ENCODE results near the gene KSR1.

Gene KSR1

DNA sequence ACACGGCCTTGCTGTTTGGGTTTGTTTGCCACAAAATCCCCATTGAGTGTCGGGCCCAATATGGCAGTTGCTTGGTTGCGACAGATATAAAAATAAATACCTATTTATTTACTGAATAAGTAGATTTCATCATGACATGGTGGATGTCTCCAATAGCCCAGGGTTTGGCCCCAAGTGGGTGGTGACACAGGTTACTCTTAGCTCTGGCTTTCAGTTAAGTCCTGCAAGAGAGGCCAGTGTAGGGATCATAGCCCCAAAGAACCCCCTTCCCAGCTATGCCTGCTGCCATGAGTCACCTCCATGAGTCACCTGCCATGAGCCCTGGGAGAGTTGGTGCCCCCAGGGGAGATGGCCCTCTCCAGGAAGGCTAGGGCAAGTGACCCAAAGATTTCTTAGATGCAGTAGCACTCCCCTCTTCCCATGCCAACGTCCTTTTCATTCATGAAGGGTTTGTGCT lies 96.1 kb downstream of the KSR1 start:
- no peaks in the 10 kb centered on the region for H4K20me1 ChIP-seq (ENCODE audit: insufficient read depth)
- peaks cover 27% of the 10 kb centered on the region for H3K27me3 ChIP-seq (ENCODE audit: insufficient read depth, low read depth)
- no peaks in the 10 kb centered on the region for H3K36me3 ChIP-seq (ENCODE audit: insufficient read depth)
- H3K4me2 ChIP-seq, result no peak overlapping the region
- no peak overlapping the region for H3K27ac ChIP-seq
- no peak overlapping the region for H2AFZ ChIP-seq (ENCODE audit: low read depth)
- H3K4me1 ChIP-seq (ENCODE audit: low read depth, poor library complexity, severe bottlenecking), result peaks cover 7% of the 10 kb centered on the region
- no peaks in the 10 kb centered on the region for H3K79me2 ChIP-seq (ENCODE audit: insufficient read depth, low read depth)
- no peak overlapping the region for H3K9ac ChIP-seq
- no peak overlapping the region for H3K4me3 ChIP-seq (IDR thresholded peaks at IDR 0.05; ENCODE audit: insufficient read depth, low read depth, low read length)
- TF ChIP-seq CTCF (conservative IDR thresholded peaks at IDR 0.05; ENCODE audit: low read depth, low read length), result no peak

DNA sequence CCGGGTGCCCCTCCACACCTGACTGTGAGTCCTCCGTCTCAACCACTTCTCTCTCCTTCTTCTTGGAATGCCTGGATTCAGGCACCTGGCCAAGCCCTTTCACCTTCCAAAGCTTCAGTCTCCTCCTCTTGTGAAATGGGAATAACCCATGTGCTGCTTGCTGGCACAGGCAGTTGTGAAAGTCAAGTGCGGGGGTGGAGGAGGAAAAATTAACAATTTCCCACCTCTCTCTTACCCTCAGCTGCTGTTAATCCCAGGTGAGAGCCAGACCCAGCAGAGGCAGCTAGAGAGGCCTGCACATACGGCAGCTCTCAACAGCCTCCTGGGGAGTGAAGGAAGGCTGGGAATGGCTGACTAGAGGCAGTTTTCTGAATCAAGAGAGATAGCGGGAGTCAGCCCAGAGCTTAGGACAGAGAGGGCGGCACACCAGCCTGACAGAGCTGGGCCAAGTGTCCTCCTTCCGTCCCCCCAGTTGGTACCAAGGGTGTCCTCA lies 96.8 kb downstream of the KSR1 start:
- TF ChIP-seq CTCF (conservative IDR thresholded peaks at IDR 0.05; ENCODE audit: low read depth, low read length), result no peak
- H3K27me3 ChIP-seq (ENCODE audit: insufficient read depth, low read depth), result peaks cover 19% of the 10 kb centered on the region
- no peak overlapping the region for H3K4me3 ChIP-seq (IDR thresholded peaks at IDR 0.05; ENCODE audit: insufficient read depth, low read depth, low read length)
- no peak overlapping the region for H2AFZ ChIP-seq (ENCODE audit: low read depth)
- no peaks in the 10 kb centered on the region for H3K36me3 ChIP-seq (ENCODE audit: insufficient read depth)
- H3K79me2 ChIP-seq (ENCODE audit: insufficient read depth, low read depth), result no peaks in the 10 kb centered on the region
- H4K20me1 ChIP-seq (ENCODE audit: insufficient read depth), result no peaks in the 10 kb centered on the region
- no peak overlapping the region for H3K27ac ChIP-seq
- H3K9ac ChIP-seq, result no peak overlapping the region
- H3K4me1 ChIP-seq (ENCODE audit: low read depth, poor library complexity, severe bottlenecking), result no peaks in the 10 kb centered on the region
- H3K4me2 ChIP-seq, result no peak overlapping the region

- Histone ChIP-seq H3K79me2 (ENCODE audit: insufficient read depth, low read depth) (no peaks in the 10 kb centered on the region), H3K9ac (no peak overlapping the region), H4K20me1 (ENCODE audit: insufficient read depth) (no peaks in the 10 kb centered on the region), H2AFZ (ENCODE audit: low read depth) (no peak overlapping the region), H3K36me3 (ENCODE audit: insufficient read depth) (no peaks in the 10 kb centered on the region), H3K4me3 (IDR thresholded peaks at IDR 0.05; ENCODE audit: insufficient read depth, low read depth, low read length) (no peak overlapping the region), H3K4me1 (ENCODE audit: low read depth, poor library complexity, severe bottlenecking) (no peaks in the 10 kb centered on the region), H3K27me3 (ENCODE audit: insufficient read depth, low read depth) (peaks cover 8% of the 10 kb centered on the region), H3K4me2 (no peak overlapping the region), H3K27ac (no peak overlapping the region)
- no peak for TF ChIP-seq CTCF (conservative IDR thresholded peaks at IDR 0.05; ENCODE audit: low read depth, low read length)
These were observed 97.9 kb downstream of the KSR1 start for GRCh38 chr17:27554152-27554551.

- no peak overlapping the region for H3K4me2 ChIP-seq
- no peak overlapping the region for H3K27ac ChIP-seq
- H3K4me1 ChIP-seq (ENCODE audit: low read depth, poor library complexity, severe bottlenecking), result no peaks in the 10 kb centered on the region
- no peaks in the 10 kb centered on the region for H4K20me1 ChIP-seq (ENCODE audit: insufficient read depth)
- peaks cover under 1% of the 10 kb centered on the region; the same call in 1 of the 2 replicates for H3K27me3 ChIP-seq (ENCODE audit: insufficient read depth, low read depth)
- no peak overlapping the region for H3K9ac ChIP-seq
- H3K4me3 ChIP-seq (IDR thresholded peaks at IDR 0.05; ENCODE audit: insufficient read depth, low read depth, low read length), result no peak overlapping the region
- H2AFZ ChIP-seq (ENCODE audit: low read depth), result no peak overlapping the region
- TF ChIP-seq CTCF (conservative IDR thresholded peaks at IDR 0.05; ENCODE audit: low read depth, low read length), result no peak
- no peaks in the 10 kb centered on the region for H3K36me3 ChIP-seq (ENCODE audit: insufficient read depth)
- no peaks in the 10 kb centered on the region for H3K79me2 ChIP-seq (ENCODE audit: insufficient read depth, low read depth)
These were observed 98.7 kb downstream of the KSR1 start for GRCh38 chr17:27554911-27555310.
